H1 (cell line): ENCODE results near the gene INF2. TPM values are rescaled to one million over a fixed set of nuclear protein-coding genes. Genes with fewer than 3 reads are reported as not detected.

Experiments used
- CHD7 ChIP-seq: fragments of 300-600 bp; sonication (generic); IDR thresholded peaks from 2 replicates; pipeline ENCODE4 v1.7.1; 2012; ENCODE audit warnings: low read length, moderate library complexity, mild to moderate bottlenecking, inconsistent platforms; ENCODE audit not compliant: insufficient replicate concordance
- TEAD4 ChIP-seq: IDR thresholded peaks from 2 replicates; pipeline ENCODE4 v1.6.1; 2012; ENCODE audit warnings: low read depth, low read length, inconsistent platforms, mixed read lengths
- polyA plus RNA-seq, 7 experiments: library from polyadenylated mRNA; depleted of rRNA in 3 of 7; stranded (reverse) in 5 of 7; unstranded in 2 of 7; fragments of >200 nt in 5 of 7; fragments of 200-250 nt in 2 of 7; gene quantifications; 1 replicate in 5 of 7; 2 replicates in 1 of 7; 4 replicates in 1 of 7; pipeline versions ENCODE4 v1.2.1 to v1.2.3, GENCODE V29; 2011 to 2013; ENCODE audit warnings: missing spikeins in 2 of 7, mixed read lengths in 2 of 7
- total RNA-seq: library from RNA; stranded (reverse); fragmentation: NEBNext Ultra II Directional; extraction: Animal tissue kit (Norgen Biotek cat#: 25700); gene quantifications from 2 replicates; pipeline ENCODE4 v1.2.1, GENCODE V29; 2021

The INF2 gene
- total and polyA plus RNA-seq, 2 of the 8 experiments (the other 6 are each of a cell fraction or from before 2014, with no cell fraction given): 29.1 to 59.5 TPM

DNA sequence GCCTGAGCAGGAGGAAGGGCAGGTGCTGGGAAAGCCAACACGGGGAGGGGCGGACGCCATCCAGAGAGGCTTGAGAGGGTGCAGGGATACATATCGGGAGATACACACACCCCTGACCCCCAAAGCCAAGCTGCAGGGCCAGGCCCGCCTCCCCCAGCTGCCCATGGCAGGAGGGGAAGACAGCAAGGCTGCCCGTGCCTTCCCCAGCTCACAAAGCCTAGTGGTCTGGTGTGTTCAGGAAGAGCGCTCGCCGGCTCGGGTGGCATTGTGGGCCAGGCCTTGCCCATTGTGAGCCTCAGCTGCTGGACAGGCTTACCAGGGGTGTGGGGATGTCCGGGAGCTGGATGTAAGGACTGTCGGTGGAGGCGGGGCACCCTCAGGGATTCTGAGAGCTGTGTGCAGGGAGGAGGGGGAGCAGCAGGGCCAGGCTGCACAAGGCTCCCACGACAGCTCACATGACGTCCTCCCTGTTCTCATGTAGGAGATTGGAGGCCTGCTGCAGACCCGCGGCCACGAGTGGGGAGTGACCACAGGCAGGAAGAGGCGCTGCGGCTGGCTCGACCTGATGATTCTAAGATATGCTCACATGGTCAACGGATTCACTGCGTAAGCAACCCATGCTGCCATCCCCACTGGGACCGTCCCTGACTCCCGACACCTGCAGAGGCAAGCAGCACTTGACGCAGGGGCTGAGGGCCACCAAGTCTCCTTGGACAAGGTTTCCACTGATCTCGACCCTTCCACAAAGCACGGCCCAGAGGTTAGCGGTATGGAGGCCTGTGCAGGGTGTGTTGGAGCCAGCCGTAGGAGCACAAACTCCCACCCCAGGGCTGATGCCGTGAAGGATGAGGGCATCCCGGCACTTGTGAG is 53.4 kb downstream of the INF2 start (continued):
- TF ChIP-seq CHD7 (no peak), TEAD4 (no peak)
